Fibroblast of mammary gland (primary cell): ENCODE results near the gene ARL9.

Experiments used
- DNase-seq: peaks from one replicate; pipeline ENCODE4 v3.0.0-alpha.2; 2010; ENCODE audit warnings: low read depth
- H3K4me3 ChIP-seq: 2 replicates; pipeline ENCODE4 v1.5.1; 2011; ENCODE audit warnings: low read depth, mild to moderate bottlenecking, low read length, moderate library complexity; ENCODE audit not compliant: control insufficient read depth
- CTCF ChIP-seq: conservative IDR thresholded peaks from 2 replicates; pipeline ENCODE4 v1.5.1; 2011; ENCODE audit warnings: low read depth, low read length, inconsistent platforms; ENCODE audit not compliant: control insufficient read depth, insufficient read depth

Gene ARL9

GRCh38 chr4:56550642-56551041 lies 45.1 kb downstream of the ARL9 start:
- TF ChIP-seq CTCF: no peak
- no peak for DNase-seq
- no peak overlapping the region for H3K4me3 ChIP-seq

- H3K4me3 ChIP-seq: no peak overlapping the region
- no peak for DNase-seq
- no peak for TF ChIP-seq CTCF
Observed at GRCh38 chr4:56551516-56551915, 45.9 kb downstream of the ARL9 start.

- no peak overlapping the region for H3K4me3 ChIP-seq
- TF ChIP-seq CTCF: no peak
- no peak for DNase-seq
Observed at GRCh38 chr4:56552273-56552672, 46.7 kb downstream of the ARL9 start.

DNA sequence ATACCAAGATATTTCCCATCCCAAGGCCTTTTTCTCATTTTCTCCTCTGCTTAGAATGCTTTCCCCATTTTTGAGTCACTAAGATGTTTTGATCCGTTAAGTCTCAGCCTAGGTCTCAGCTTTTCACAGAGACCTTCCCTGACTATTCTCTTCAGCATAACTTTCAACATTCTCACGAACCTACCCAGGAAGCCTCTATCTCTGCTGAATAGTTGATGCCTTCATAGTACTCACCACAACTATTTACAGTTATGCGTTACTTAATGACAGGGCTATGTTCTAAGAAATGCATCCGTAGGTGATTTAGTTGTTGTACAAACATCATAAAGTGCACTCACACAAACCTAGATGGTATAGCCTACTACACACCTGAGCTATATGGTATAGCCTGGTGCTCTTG lies 64.5 kb downstream of the ARL9 start:
- TF ChIP-seq CTCF: no peak
- H3K4me3 ChIP-seq: no peak overlapping the region
- no peak for DNase-seq
